Neural cell (in vitro differentiated cells): ENCODE measurements around the gene SLC39A10.

Experiments
- CTCF ChIP-seq: fragments of 450-650 bp; IDR thresholded peaks from 2 replicates; pipeline ENCODE4 v1.5.1; 2014; ENCODE audit warnings: antibody characterized with exemption, mild to moderate bottlenecking, moderate library complexity; ENCODE audit not compliant: poor library complexity, severe bottlenecking
- EP300 ChIP-seq: fragments of 450-650 bp; conservative IDR thresholded peaks from 2 replicates; pipeline ENCODE4 v1.6.1; 2014; ENCODE audit warnings: antibody characterized with exemption, mild to moderate bottlenecking, moderate library complexity; ENCODE audit not compliant: poor library complexity, severe bottlenecking
- EZH2 ChIP-seq: fragments of 200-600, 300-800 bp; shearing (Covaris generic), sonication (generic); IDR thresholded peaks from 2 replicates; pipeline ENCODE4 v1.6.1; 2014; ENCODE audit warnings: antibody characterized with exemption, low read length, borderline replicate concordance, mild to moderate bottlenecking; ENCODE audit not compliant: insufficient read depth, poor library complexity, severe bottlenecking
- MXI1 ChIP-seq: fragments of 450-650 bp; conservative IDR thresholded peaks from 2 replicates; pipeline ENCODE4 v1.6.1; 2014; ENCODE audit warnings: antibody characterized with exemption, mild to moderate bottlenecking; ENCODE audit not compliant: poor library complexity, severe bottlenecking
- POLR2AphosphoS5 ChIP-seq: IDR thresholded peaks from 2 replicates; pipeline ENCODE4 v1.6.1; 2012
- RAD21 ChIP-seq: fragments of 450-650 bp; conservative IDR thresholded peaks from 2 replicates; pipeline ENCODE4 v1.6.1; 2014; ENCODE audit warnings: antibody characterized with exemption, mild to moderate bottlenecking, moderate library complexity
- REST ChIP-seq: IDR thresholded peaks from 2 replicates; pipeline ENCODE4 v1.6.1; 2012; ENCODE audit warnings: borderline replicate concordance
- TAF1 ChIP-seq: IDR thresholded peaks from 2 replicates; pipeline ENCODE4 v1.6.1; 2012; ENCODE audit warnings: low read depth

GRCh38 chr2:195642679-195643068, 14.4 kb upstream of the SLC39A10 start:
- TF ChIP-seq CTCF (no peak), EZH2 (no peak), POLR2AphosphoS5 (no peak), MXI1 (no peak), RAD21 (no peak), TAF1 (no peak), REST (no peak), EP300 (no peak)
